Renal cortex interstitium (tissue), 11 donors: ENCODE results near the gene CNGB1. TPM values are rescaled to one million over a fixed set of nuclear protein-coding genes. Genes with fewer than 3 reads are reported as not detected.
"Not testable (repeated sequence)": the region's sequence is repeated elsewhere in the genome, so short reads cannot be mapped to it uniquely, and the experiment has no call there.

ENCODE experiments used
- DNase-seq, 11 donors: peaks; one replicate each; pipeline ENCODE4 v3.0.0-alpha.2; 2013; ENCODE audit warnings: low read depth in 9 of 11, low spot score in 4 of 11; ENCODE audit errors: extremely low read depth in 1 of 11
- polyA plus RNA-seq, 3 donors: library from polyadenylated mRNA; unstranded; fragments of 120-200 nt; gene quantifications; one replicate each; pipeline ENCODE4 v1.2.1, GENCODE V29; 2013; ENCODE audit not compliant: insufficient read length in 3 of 3

CNGB1 gene
- polyA plus RNA-seq, 3 donors, result 0.11 TPM; not detected in 2

DNA sequence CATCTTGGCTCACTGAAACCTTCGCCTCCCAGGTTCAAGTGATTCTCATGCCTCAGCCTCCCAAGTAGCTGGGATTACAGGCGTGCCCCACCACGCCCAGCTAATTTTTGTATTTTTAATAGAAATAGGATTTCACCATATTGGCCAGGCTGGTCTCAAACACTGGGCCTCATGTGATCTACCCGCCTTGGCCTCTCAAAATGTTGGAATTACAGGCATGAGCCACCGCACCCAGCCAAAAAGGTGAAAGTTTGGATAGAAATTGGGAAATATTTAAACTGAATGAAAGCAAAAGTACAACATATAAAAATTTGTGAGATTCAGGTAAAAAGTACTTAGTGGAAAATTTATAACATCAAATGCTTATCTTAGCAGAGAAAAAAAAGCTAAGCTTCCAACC lies 115.7 kb downstream of the CNGB1 start:
- DNase-seq, result no peak

DNA sequence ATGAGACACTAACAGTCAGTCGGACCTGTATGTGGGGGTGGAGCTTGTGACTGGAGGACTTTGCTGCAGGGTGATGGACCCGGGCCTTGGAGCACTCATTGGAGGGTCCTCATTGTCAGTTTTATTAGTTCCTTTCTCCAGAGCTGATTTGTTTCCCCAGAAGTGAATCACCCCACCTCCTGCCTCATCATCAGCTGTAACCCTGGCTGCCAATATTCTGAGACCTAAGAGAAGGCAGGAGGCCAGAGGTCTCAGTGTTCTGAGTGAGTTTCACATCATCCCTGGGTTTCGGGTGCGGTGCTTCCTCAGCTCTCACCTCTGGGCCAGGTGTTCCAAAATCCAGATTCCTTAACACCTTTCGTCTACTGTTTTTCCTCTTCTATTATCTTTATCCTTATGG lies 118.7 kb downstream of the CNGB1 start:
- no peak for DNase-seq

DNA sequence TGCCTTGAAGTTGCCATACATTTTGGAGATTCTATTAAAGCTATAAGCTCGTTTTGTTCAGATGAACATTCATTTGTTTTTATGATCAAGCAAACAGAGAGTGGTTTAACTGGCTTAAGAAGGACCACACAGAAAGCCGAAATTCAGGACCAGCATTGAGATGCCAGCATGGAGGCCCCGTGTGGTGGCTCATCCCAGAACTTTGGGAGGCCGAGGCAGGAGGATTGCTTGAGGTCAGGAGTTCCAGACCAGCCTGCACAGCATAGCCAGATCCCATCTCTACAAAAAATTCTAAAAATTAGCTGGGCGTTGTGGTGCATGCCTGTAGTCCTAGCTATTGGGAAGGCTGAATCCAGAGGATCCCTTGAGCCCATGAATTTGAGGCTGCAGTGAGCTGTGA lies 122.7 kb downstream of the CNGB1 start:
- DNase-seq, result no peak

DNA sequence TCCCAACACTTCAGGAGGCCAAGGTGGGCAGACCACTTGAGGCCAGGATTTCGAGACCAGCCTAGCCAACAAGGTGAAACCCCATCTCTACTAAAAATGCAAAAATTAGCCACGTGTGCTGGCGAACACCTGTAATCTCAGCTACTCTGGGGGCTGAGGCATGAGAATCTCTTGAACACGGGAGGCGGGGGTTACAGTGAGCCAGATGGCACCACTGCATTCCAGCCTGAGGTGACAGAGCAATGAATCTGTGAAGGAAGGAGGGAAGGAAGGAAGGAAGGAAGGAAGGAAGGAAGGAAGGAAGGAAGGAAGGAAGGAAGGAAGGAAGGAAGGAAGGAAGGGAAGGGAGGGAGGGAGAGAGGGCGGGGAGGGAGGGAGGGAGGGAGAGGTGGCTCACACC lies 124.0 kb downstream of the CNGB1 start:
- not testable (repeated sequence) for DNase-seq

DNA sequence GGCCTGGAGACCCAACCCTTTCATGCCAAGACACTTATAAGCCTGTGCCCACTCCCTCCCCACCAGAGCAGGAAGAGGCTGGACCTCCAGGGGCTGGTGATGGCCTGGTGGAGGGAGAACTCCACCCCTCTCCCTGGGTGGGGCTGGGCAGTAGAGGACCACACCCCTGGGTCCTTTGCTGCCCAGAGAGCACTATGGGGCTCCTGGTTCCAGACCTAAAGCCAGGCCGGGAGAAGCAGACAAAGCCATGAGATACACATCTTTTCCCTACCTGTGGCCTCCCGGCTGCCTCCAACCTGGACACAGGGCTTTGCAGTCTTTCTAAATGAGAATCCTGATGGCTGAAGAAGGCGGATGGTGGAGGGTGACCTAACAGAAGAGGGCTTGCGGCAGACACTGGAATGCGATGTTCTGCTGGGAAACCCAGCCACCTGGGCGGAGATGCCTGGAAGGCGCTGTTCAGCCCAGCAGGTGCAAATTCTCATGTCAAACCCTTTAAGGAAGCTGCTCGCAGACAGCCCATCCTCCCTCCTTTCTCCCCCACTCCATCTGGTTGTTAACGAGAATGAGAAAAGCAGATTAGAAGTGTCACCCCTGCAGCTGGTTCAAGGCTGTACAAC lies 124.7 kb downstream of the CNGB1 start:
- peak in 1 of 11 donors; percentile 45 for DNase-seq

DNA sequence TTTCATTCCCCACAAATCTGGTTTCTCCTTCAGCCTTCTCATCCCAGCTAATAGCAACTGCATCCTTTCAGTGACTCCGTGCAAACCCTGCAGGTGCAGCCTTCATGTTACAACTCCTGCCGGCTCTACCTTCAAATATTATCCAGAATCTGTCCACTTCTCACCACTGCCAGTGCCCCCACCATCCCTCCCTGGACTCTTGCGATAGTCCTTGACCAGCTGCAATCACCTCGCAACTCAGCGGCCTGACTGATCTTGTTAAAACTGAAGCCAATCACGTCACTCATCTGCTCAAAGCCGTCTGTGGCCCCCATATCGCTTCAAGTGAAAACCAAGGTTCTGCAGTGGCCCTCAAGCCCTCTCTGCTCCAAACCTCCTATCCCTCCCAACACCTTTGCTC lies 125.8 kb downstream of the CNGB1 start:
- DNase-seq, result no peak

DNA sequence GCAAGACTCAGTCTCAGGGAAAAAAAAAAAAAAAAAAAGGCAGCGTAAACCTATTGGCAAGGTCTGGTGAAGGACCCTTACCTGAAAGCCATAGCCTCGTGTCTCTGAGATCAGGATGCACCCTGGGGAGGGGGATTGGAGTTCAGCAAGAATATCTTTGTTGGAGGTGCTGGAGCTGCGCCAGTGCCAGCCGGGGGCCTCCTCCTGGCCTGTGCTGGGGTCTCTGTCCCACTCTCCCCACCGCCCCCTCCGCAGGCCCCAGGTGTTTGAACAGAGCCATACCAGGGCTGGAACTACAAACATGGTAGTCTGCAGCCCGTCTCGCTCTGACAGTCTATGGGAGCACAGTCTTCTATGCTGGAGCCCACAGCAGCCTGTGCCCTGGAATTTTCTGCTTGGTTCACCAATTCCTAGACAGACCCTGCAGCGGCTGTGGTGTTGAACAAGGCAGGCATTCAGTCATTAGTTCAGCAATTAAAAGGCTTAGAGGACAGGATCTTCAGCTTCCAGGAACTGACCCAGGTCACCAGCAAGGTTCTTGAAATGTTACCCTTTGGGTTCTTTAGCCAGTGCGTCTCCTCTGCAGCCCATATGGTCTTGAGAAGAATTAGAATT lies 126.4 kb downstream of the CNGB1 start:
- no peak for DNase-seq

DNA sequence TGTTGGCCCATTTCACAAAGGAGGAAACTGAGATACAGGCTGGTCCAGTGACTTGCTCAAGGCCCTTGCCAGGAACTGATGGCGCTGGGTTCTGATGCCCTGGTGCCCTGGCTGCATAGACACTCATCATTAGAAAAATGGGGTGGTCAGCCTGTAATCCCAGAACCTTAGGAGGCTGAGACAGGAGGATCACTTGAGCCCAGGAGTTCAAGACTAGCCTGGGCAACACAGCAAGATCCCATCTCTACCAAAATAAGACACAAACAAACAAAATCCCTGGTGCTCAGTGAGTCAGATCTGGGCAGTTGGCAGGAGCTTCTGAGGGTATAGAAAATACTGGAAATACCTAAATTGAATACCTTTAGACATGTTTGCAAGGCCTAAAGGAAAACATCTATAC lies 127.5 kb downstream of the CNGB1 start:
- no peak for DNase-seq

DNA sequence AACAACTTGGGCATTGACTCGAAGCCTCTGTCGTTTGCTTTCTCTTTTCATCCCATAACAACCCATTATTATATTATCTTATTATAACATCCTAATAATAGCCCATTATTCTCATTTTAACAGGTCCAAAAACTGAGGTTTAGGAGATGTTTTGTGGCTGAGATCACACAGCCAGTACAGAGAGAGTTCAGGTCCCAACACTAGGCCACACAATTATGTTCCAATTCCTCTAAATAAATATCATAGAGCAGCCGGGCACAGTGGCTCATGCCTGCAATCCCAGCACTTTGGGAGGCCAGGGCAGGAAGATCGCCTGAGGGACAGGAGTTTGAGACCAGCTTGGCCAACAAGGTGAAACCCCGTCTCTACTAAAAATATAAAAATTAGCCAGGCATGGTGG lies 128.3 kb downstream of the CNGB1 start:
- DNase-seq, result no peak

DNA sequence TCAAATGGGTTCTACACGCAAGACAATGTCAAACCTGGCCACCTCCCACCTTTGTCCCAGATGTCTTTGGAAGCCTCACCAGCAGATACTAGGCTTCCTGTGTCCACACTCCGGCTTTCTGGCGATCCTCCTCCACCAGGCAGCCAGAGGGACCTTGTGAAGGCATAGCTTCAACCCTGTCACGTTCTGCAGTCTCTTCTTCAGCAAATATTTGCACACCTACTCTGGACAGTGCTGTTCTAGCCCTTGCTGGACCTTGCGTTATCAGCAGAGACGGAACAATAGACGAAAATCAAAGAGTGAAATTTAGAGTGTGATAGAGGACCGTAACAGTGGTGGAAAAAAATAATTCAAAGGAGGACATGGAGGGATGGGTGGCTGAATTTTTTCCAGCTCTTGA lies 130.1 kb downstream of the CNGB1 start:
- DNase-seq, result no peak

DNA sequence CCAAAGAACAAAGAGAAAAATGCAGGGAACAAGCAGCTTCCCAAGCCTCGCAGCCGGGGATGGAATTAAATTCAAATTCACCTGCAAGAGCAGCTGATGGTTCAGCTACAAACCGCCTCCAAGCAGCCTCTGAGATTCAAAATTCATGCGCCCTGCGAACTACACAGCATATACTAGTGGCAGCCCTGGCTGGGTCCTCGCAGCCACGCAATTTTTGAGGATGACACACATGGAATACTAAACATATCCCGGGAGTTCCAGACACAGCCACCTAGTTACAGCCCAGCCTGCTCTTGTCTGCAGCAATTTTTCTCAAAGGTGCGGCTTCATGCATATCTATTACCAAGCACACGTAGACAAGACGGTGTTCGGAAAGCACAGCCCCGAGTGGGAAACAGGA lies 132.8 kb downstream of the CNGB1 start:
- DNase-seq, result no peak

DNA sequence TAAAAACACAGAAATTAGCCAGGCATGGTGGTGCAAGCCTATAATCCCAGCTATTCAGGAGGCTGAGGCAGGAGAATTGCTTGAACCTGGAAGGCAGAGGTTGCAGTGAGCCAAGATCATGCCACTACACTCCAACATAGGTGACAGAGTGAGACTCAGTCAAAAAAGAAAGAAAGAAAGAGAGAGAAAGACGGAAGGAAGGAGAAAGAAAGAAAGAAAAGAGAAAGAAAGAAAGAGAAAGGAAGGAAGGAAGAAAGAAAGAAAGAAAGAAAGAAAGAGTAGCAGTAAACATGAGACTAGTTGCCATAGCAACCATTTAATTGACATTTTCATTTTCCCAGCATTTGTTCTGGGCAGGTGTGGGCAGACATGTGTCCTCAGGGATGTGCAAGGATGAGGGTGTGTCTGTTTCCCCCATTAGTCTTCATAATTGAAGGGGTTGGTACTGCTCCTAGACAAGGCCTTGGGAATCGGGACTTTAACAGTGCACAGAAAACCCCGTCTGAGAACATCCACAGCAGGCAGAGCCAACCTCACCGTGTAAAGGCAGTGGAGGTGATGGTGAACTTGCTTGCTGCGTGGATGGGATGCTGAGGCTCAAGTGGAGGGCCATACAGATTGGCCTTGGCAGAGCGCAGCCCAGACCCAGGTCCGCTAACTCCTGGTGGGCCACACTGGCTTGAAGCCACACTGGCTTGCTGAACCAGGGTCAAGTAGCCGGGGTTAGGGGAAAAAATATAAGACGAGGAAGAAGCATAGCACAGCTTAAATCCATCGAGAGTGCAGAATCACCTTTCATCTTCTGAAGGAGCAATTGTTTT lies 133.4 kb downstream of the CNGB1 start:
- no peak for DNase-seq

DNA sequence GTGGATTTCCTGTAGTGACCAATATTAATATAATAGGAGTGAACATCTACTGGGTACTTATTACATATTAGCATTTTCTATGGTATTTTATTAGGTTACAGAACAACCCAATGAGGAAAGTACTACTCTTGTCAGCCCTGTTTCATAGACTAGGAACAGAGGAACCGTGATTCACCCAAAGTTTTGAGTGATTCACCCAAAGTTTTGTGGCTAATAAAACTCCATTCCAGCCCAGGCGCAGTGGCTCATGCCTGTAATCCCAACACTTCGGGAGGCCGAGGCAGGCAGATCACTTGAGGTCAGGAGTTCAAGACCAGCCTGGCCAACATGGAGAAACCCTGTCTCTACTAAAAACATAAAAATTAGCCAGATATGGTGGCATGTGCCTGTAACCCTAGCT lies 135.5 kb downstream of the CNGB1 start:
- DNase-seq, result not testable (repeated sequence)

DNA sequence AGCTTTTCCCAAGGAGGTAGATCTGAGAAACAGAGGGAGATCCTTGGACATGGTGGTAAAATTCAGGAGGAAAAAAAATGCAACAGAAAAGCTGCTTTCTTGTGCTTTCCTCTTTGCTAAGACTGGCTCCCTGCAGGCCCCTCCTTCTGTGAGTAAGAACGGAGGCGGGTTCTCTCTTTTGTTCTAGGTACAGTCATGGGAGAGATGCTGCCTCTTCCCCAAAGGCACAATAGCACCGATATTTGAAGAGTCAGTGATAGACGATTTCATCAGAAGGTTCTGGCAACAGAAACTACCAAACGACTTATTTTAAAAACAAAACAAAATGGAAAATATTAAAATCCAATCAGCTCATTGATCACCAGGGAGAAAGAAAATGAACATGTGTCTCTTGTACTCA lies 136.0 kb downstream of the CNGB1 start:
- no peak for DNase-seq

Other genes starting within 250 kb of the CNGB1 start
- 10 to 100 TPM; 18.2 to 24.9 (median 21.9) TPM for gene KATNB1, start 235.4 kb downstream of the CNGB1 start, polyA plus RNA-seq
- 10 to 100 TPM; 40.0 to 92.3 (median 58.4) TPM for gene KIFC3, start 168.6 kb downstream of the CNGB1 start, polyA plus RNA-seq
- 10 to 100 TPM in 1 of 3 donors, 1 to 10 TPM in 2; 9.2 to 12.8 (median 9.9) TPM for gene ZNF319, start 29.5 kb upstream of the CNGB1 start, polyA plus RNA-seq
- 10 to 100 TPM; 21.1 to 21.9 (median 21.4) TPM for gene USB1, start 30.3 kb upstream of the CNGB1 start, polyA plus RNA-seq
- 10 to 100 TPM; 10.9 to 17.9 (median 14.9) TPM for gene MMP15, start 54.6 kb upstream of the CNGB1 start, polyA plus RNA-seq
- gene CFAP20, start 158.3 kb upstream of the CNGB1 start, polyA plus RNA-seq, result 10 to 100 TPM; 63.9 to 67.7 (median 65.3) TPM
- gene CSNK2A2, start 227.0 kb upstream of the CNGB1 start, polyA plus RNA-seq, result 10 to 100 TPM; 63.1 to 77.8 (median 68.2) TPM